ENCODE measurements around the gene REXO1. TPM values are rescaled to one million over a fixed set of nuclear protein-coding genes. Genes with fewer than 3 reads are reported as not detected.

REXO1 gene
- total and polyA plus RNA-seq, 2 of the 8 experiments (the other 6 are each of a cell fraction or from before 2014, with no cell fraction given): 42.4 to 44.3 TPM

GRCh38 chr19:1845642-1846041 is 2.6 kb downstream of the REXO1 start:
- Histone ChIP-seq H2BK12ac (ENCODE audit: low read depth, low read length) (no peak overlapping the region), H3K36me3 (ENCODE audit: control insufficient read depth in 2 of 4, insufficient read depth in 4 of 4, low read length in 3 of 4) (no peaks in the 10 kb centered on the region), H3K9me3 (ENCODE audit: insufficient read depth in 2 of 2, low read depth in 1 of 2, low read length in 1 of 2) (no peaks in the 10 kb centered on the region), H3K14ac (ENCODE audit: insufficient read length) (no peak overlapping the region), H3K23ac (ENCODE audit: insufficient read length) (no peak overlapping the region), H4K8ac (ENCODE audit: extremely low read depth, insufficient read depth, low read length) (peak overlapping the region; percentile 74), H3K9ac (replicated peaks in 1 of 4; ENCODE audit: extremely low read depth in 1 of 4, low read depth in 3 of 4, low read length in 3 of 4) (no peak overlapping the region), H3K27ac (ENCODE audit: low read depth, low read length) (no peak overlapping the region), H3K79me1 (ENCODE audit: low read depth, low read length) (peaks cover 28% of the 10 kb centered on the region), H3K79me2 (ENCODE audit: control insufficient read depth in 1 of 2, insufficient read depth in 2 of 2, low read length in 2 of 2) (peaks cover 23 to 73% of the 10 kb centered on the region in 2 experiments), H4K91ac (replicated peaks; ENCODE audit: insufficient read length, low read length) (no peak overlapping the region), H2AFZ (ENCODE audit: low read length) (no peak overlapping the region), H3K4me2 (ENCODE audit: insufficient read depth in 1 of 2, low read depth in 2 of 2, low read length in 2 of 2) (no peak overlapping the region; a peak in 1 of 4 replicates), H3K56ac (replicated peaks; ENCODE audit: insufficient read length, low read depth, low read length) (no peak overlapping the region), H3K18ac (ENCODE audit: extremely low read depth, low read length) (no peak overlapping the region), H2BK15ac (ENCODE audit: low read length) (no peak overlapping the region), H3K27me3 (replicated peaks in 1 of 4; ENCODE audit: control insufficient read depth in 3 of 4, extremely low read depth in 1 of 4, insufficient read depth in 3 of 4, low read length in 3 of 4) (no peaks in the 10 kb centered on the region), H3K4me3 (ENCODE audit: extremely low read depth in 1 of 4, insufficient read depth in 2 of 4, low read depth in 3 of 4, low read length in 4 of 4) (no peak overlapping the region), H2BK20ac (ENCODE audit: low read length) (no peak overlapping the region), H2AK5ac (ENCODE audit: low read depth, low read length) (no peak overlapping the region), H4K5ac (ENCODE audit: insufficient read length, low read depth, low read length) (no peak overlapping the region), H3K4ac (replicated peaks; ENCODE audit: insufficient read length, low read depth, low read length) (no peak overlapping the region), H2BK120ac (replicated peaks; ENCODE audit: low read depth, low read length) (no peak overlapping the region), H4K20me1 (replicated peaks in 1 of 2; ENCODE audit: control insufficient read depth in 1 of 2, insufficient read depth in 2 of 2, low read length in 2 of 2) (peaks cover 23 to 34% of the 10 kb centered on the region in 2 experiments), H2BK5ac (ENCODE audit: low read depth, low read length) (no peak overlapping the region), H3K23me2 (ENCODE audit: low read depth, low read length) (peaks cover 3% of the 10 kb centered on the region; the same call in 1 of the 2 replicates), H3K4me1 (replicated peaks in 1 of 4; ENCODE audit: control insufficient read depth in 3 of 4, insufficient read depth in 4 of 4, low read length in 3 of 4) (peaks cover 0 to 10% (median 7%) of the 10 kb centered on the region in 4 experiments; a peak in 6 of 7 replicates)
- 90% methylated on average over 11 of the region's 11 CpGs; no CpG with 5 or more reads in 1 of the 2 experiments for WGBS, 2 experiments (ENCODE audit: extremely low coverage in 1 of 2, insufficient coverage in 1 of 2, insufficient read length in 1 of 2, insufficient replicate concordance in 2 of 2, low coverage in 1 of 2, low lambda C conversion rate in 2 of 2, missing lambda C conversion rate in 1 of 2)
- no peak for FAIRE-seq
- POLR2A ChIA-PET (ENCODE audit: partially characterized antibody): interaction anchor here (0.6 to 1.6 kb wide), 4 partner anchors 11 to 243 kb away, joined by 3 to 5 read pairs (median 3); no protein-coding TSS in a partner anchor
- no peak for DNase-seq (ENCODE audit: low read depth in 1 of 2, low spot score in 2 of 2)
- CTCF ChIA-PET (ENCODE audit: partially characterized antibody): interaction anchor here (1.0 to 14.9 kb wide), 4 partner anchors 8 to 77 kb away, joined by 3 to 228 read pairs (median 20); no protein-coding TSS in a partner anchor
- no peak for TF ChIP-seq SUZ12 (IDR thresholded peaks at IDR 0.05; ENCODE audit: low read length)
- TF ChIP-seq RXRA (IDR thresholded peaks at IDR 0.05; ENCODE audit: insufficient read depth, low read depth, low read length): no peak
- no peak for TF ChIP-seq POU5F1 (IDR thresholded peaks at IDR 0.05; ENCODE audit: low read depth, low read length)
- no peak for TF ChIP-seq FOSL1 (IDR thresholded peaks at IDR 0.05; ENCODE audit: insufficient read depth, low read depth, low read length)
- TF ChIP-seq KDM5A (IDR thresholded peaks at IDR 0.05; ENCODE audit: low read length): no peak
- no peak for TF ChIP-seq TCF12 (IDR thresholded peaks at IDR 0.05; ENCODE audit: low read depth, low read length)
- TF ChIP-seq PHF8 (conservative IDR thresholded peaks at IDR 0.05; ENCODE audit: low read depth, low read length): no peak
- no peak for TF ChIP-seq EGR1 (IDR thresholded peaks at IDR 0.05; ENCODE audit: borderline replicate concordance, low read depth, low read length)
- TF ChIP-seq RAD21 (IDR thresholded peaks at IDR 0.05 in 1 of 2, conservative IDR thresholded peaks at IDR 0.05 in 1 of 2; ENCODE audit: low read depth in 2 of 2, low read length in 2 of 2): no peak

Data from H1 (cell line).